ENCODE data around the gene GIT1. TPM values are rescaled to one million over a fixed set of nuclear protein-coding genes. Genes with fewer than 3 reads are reported as not detected.

GIT1 gene
- total RNA-seq, 1 donor from 2014 or later: 108 TPM

GRCh38 chr17:29546830-29547229 lies 42.6 kb downstream of the GIT1 start:
- no peak for TF ChIP-seq CTCF (IDR thresholded peaks at IDR 0.05; ENCODE audit: unreplicated experiment)
- no peak overlapping the region for H3K27ac Mint-ChIP-seq
- no peaks in the 10 kb centered on the region for H3K27me3 Mint-ChIP-seq (ENCODE audit: low read depth)
- H3K9me3 Mint-ChIP-seq: no peaks in the 10 kb centered on the region
- peaks cover 11% of the 10 kb centered on the region for H3K36me3 Mint-ChIP-seq
- H3K4me1 Mint-ChIP-seq: peaks cover 19% of the 10 kb centered on the region
- H3K4me3 Mint-ChIP-seq: no peak overlapping the region
- no peak for DNase-seq (ENCODE audit: low spot score in 2 of 2, unreplicated experiment in 2 of 2)

- no peak for DNase-seq (ENCODE audit: low spot score in 2 of 2, unreplicated experiment in 2 of 2)
- Mint-ChIP-seq H3K27ac (no peak overlapping the region), H3K4me1 (peaks cover 19% of the 10 kb centered on the region), H3K9me3 (no peaks in the 10 kb centered on the region), H3K27me3 (ENCODE audit: low read depth) (no peaks in the 10 kb centered on the region), H3K4me3 (no peak overlapping the region), H3K36me3 (peaks cover 11% of the 10 kb centered on the region)
- no peak for TF ChIP-seq CTCF (IDR thresholded peaks at IDR 0.05; ENCODE audit: unreplicated experiment)
Observed at GRCh38 chr17:29546085-29546484, 43.4 kb downstream of the GIT1 start.

GRCh38 chr17:29544066-29544465 lies 45.4 kb downstream of the GIT1 start:
- Mint-ChIP-seq H3K36me3 (peaks cover 14% of the 10 kb centered on the region), H3K27ac (no peak overlapping the region), H3K9me3 (no peaks in the 10 kb centered on the region), H3K4me3 (no peak overlapping the region), H3K4me1 (peaks cover 7% of the 10 kb centered on the region), H3K27me3 (ENCODE audit: low read depth) (no peaks in the 10 kb centered on the region)
- no peak for DNase-seq (ENCODE audit: low spot score in 2 of 2, unreplicated experiment in 2 of 2)
- no peak for TF ChIP-seq CTCF (IDR thresholded peaks at IDR 0.05; ENCODE audit: unreplicated experiment)

GRCh38 chr17:29533976-29534375 lies 55.5 kb downstream of the GIT1 start:
- Mint-ChIP-seq H3K27ac (no peak overlapping the region), H3K4me1 (no peaks in the 10 kb centered on the region), H3K9me3 (peaks cover 4% of the 10 kb centered on the region), H3K36me3 (peaks cover 35% of the 10 kb centered on the region), H3K4me3 (no peak overlapping the region), H3K27me3 (ENCODE audit: low read depth) (no peaks in the 10 kb centered on the region)
- no peak for DNase-seq (ENCODE audit: low spot score in 2 of 2, unreplicated experiment in 2 of 2)
- no peak for TF ChIP-seq CTCF (IDR thresholded peaks at IDR 0.05; ENCODE audit: unreplicated experiment)

GRCh38 chr17:29526322-29526721 lies 63.1 kb downstream of the GIT1 start:
- Mint-ChIP-seq H3K4me1 (no peaks in the 10 kb centered on the region), H3K36me3 (peaks cover 29% of the 10 kb centered on the region), H3K27me3 (ENCODE audit: low read depth) (no peaks in the 10 kb centered on the region), H3K4me3 (no peak overlapping the region), H3K9me3 (no peaks in the 10 kb centered on the region), H3K27ac (no peak overlapping the region)
- TF ChIP-seq CTCF (IDR thresholded peaks at IDR 0.05; ENCODE audit: unreplicated experiment): no peak
- no peak for DNase-seq (ENCODE audit: low spot score in 2 of 2, unreplicated experiment in 2 of 2)

- Mint-ChIP-seq H3K36me3 (peaks cover 26% of the 10 kb centered on the region), H3K9me3 (no peaks in the 10 kb centered on the region), H3K4me1 (no peaks in the 10 kb centered on the region), H3K27ac (peak overlapping the region; percentile 34), H3K27me3 (ENCODE audit: low read depth) (no peaks in the 10 kb centered on the region), H3K4me3 (no peak overlapping the region)
- no peak for TF ChIP-seq CTCF (IDR thresholded peaks at IDR 0.05; ENCODE audit: unreplicated experiment)
- DNase-seq (ENCODE audit: low spot score in 2 of 2, unreplicated experiment in 2 of 2): no peak
Observed at GRCh38 chr17:29524692-29525091, 64.8 kb downstream of the GIT1 start.
